Heart left ventricle (tissue), 16 donors: ENCODE data around the gene SLC1A7. TPM values are rescaled to one million over a fixed set of nuclear protein-coding genes. Genes with fewer than 3 reads are reported as not detected.

Experiments used
- ATAC-seq, 4 donors: fragments of 200-7000 bp; cut with Tn5 transposase; one replicate each; pipeline ENCODE4 v1.9.1; 2020 to 2022; ENCODE audit warnings: moderate library complexity in 4 of 4, mild to moderate bottlenecking in 3 of 4, moderate number of reproducible peaks in 1 of 4
- DNase-seq, 5 donors: peaks; one replicate each; pipeline ENCODE4 v3.0.0-alpha.2; 2020
- H3K27ac ChIP-seq, 12 donors: fragments of 200-600 bp; sonication (generic) in 4 of 12; one replicate each; pipeline versions ENCODE4 v1.5.0 to v1.8.0; 2016 to 2022; ENCODE audit warnings: mild to moderate bottlenecking in 2 of 12
- H3K27me3 ChIP-seq, 9 donors: fragments of 200-600 bp; sonication (generic) in 2 of 9; one replicate each; pipeline versions ENCODE4 v1.5.1 to v1.8.0; 2016 to 2022; ENCODE audit warnings: mild to moderate bottlenecking in 3 of 9
- H3K36me3 ChIP-seq, 9 donors: fragments of 200-600 bp; sonication (generic) in 2 of 9; one replicate each; pipeline versions ENCODE4 v1.5.0 to v1.8.0; 2018 to 2022; ENCODE audit warnings: mild to moderate bottlenecking in 2 of 9
- H3K4me1 ChIP-seq, 12 donors: fragments of 200-600 bp; sonication (generic) in 4 of 12; one replicate each; pipeline versions ENCODE4 v1.5.0 to v1.8.0; 2016 to 2022; ENCODE audit warnings: mild to moderate bottlenecking in 3 of 12
- H3K4me3 ChIP-seq, 12 donors: fragments of 200-600 bp; sonication (generic) in 4 of 12; one replicate each; pipeline versions ENCODE4 v1.5.0 to v1.8.0; 2017 to 2022; ENCODE audit warnings: mild to moderate bottlenecking in 9 of 12, moderate library complexity in 4 of 12
- H3K9me3 ChIP-seq, 12 donors: fragments of 200-600 bp; sonication (generic) in 4 of 12; one replicate each; pipeline versions ENCODE4 v1.5.0 to v1.8.0; 2016 to 2022; ENCODE audit warnings: mild to moderate bottlenecking in 1 of 12
- CTCF ChIP-seq, 12 donors: fragments of 200-600 bp; sonication (generic) in 4 of 12; IDR thresholded peaks; one replicate each; pipeline versions ENCODE4 v1.5.0 to v1.8.0; 2018 to 2022; ENCODE audit warnings: antibody characterized with exemption in 12 of 12, mild to moderate bottlenecking in 5 of 12
- POLR2A ChIP-seq, 2 donors: fragments of 450-650 bp; IDR thresholded peaks; one replicate each; pipeline ENCODE4 v1.6.1; 2017; ENCODE audit warnings: antibody characterized with exemption in 2 of 2, mild to moderate bottlenecking in 2 of 2, moderate library complexity in 2 of 2
- WGBS, 4 donors: extraction: QIAGEN DNeasy Blood & Tissue Kit in 2 of 4; methylation state at CpG; one replicate each; pipeline versions ENCODE4 v1.1.5 to v1.1.7; 2013 to 2018; 5-methylcytosine and 5-hydroxymethylcytosine counted together
- intact Hi-C, 10 donors: fragments of 100-400 bp; cut with DNase I; formaldehyde crosslinking; loops; one replicate each; pipeline versions ENCODE4 v1.11.1 to v1.14.2; 2022
- polyA plus RNA-seq, 2 donors: library from polyadenylated mRNA; stranded (reverse); fragments of 200-250 nt; gene quantifications; one replicate each; pipeline ENCODE4 v1.2.3, GENCODE V29; 2013
- total RNA-seq, 9 donors: library from RNA; depleted of rRNA in 2 of 9; stranded (reverse); fragments of >200 nt in 2 of 9; fragmentation: NEBNext Ultra II Directional in 3 of 9; extraction: Animal tissue kit (Norgen Biotek cat#: 25700) in 3 of 9; gene quantifications; one replicate each; pipeline versions ENCODE4 v1.1.0 to v1.2.4, GENCODE V29; 2016 to 2023
- donor health status: ischemic (EF 13 %, LVEDD 7.1; RV severe dilation, severe dysfunction).
- donor health status: healthy with polysubstance abuse.
- donor health status: DM: no; HTN: yes; CAD: no.
- donor health status: DM: no; HTN: no; CAD: no.
- donor health status: ischemic (EF 25% LVEDD 6.9; RV normal size, moderate dysfunction).
- donor health status: ischemic (EF 25% LVEDD 5.7; RV mildly dilated, moderate dysfunction).
- donor health status: healthy.
- donor health status: DM: yes; HTN: yes; CAD: no.
- donor health status: ischemic (EF 35%, LVEDD 5.7; RV mildly dilated, moderate dysfunction).
- donor health status: nonischemic (EF 11% LVEDD 7.7; RV severe dilation, severe dysfunction).
- donor health status: DM: yes; HTN: yes; CAD: no.
- donor health status: PGD.
- donor health status: ischemic (EF 29% LVEDD 5.4; RV normal size, mild dysfunction).
- donor health status: nonischemic (EF 23%, LVEDD 6.1; RV moderate dilation, normal function).

The SLC1A7 gene
- total and polyA plus RNA-seq, 11 donors: 0.07 to 1.1 (median 0.33) TPM; not detected in 2

DNA sequence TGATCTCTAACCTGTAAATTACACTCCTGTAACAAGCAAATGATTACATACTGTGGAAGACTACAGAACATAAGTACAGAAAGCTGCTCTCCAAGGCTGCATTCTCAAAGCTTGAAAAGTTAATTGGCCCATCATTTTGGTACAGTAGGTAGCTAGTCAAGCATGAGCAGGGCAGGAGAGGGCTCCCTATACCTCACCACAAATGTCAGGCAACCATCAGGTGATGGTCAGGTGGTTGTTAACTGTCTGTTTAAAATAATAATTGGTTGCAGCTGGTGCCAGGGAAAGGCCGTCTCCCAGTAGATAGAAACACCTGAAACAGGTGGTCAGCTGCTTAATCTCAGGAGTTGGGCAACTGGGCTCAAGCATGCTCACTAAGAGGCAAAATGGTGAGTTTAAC lies 13.1 kb upstream of the SLC1A7 start:
- Histone ChIP-seq H3K27ac (no peak overlapping the region), H3K4me1 (no peaks in the 10 kb centered on the region), H3K27me3 (no peaks in the 10 kb centered on the region), H3K9me3 (no peaks in the 10 kb centered on the region), H3K36me3 (no peaks in the 10 kb centered on the region), H3K4me3 (no peak overlapping the region)
- intact Hi-C loops: loop anchor here in 1 of 10 donors (10.0 kb wide), 1 partner anchor 321 kb away; no protein-coding TSS in a partner anchor
- DNase-seq: no peak
- 77 to 91% (median 89%) methylated on average over 1 of the region's 1 CpG for WGBS, 4 donors
- no peak for ATAC-seq
- no peak for TF ChIP-seq POLR2A (IDR thresholded peaks at IDR 0.05)
- no peak for TF ChIP-seq CTCF (IDR thresholded peaks at IDR 0.05)

- H3K27ac ChIP-seq: no peak overlapping the region
These were observed 12.5 kb upstream of the SLC1A7 start for GRCh38 chr1:53154859-53155438.

DNA sequence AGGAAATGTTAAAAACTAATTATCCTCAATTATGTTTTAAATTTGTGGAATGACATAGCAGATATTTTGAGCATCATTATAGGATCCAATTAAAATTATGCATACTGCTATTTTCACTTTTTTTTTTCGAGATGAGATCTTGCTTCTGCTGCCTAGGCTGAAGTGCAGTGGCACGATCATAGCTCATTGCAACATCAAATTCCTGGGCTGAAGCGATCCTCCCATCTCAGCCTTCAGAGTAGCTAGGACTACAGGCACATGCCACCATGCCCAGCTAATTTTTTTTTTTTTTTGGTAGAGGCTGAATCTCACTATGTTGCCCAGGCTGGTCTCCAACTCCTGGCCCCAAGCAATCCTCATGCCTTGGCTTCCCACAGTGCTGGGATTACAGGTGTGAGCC lies 11.3 kb upstream of the SLC1A7 start:
- DNase-seq: no peak
- Histone ChIP-seq H3K27me3 (no peaks in the 10 kb centered on the region), H3K36me3 (no peaks in the 10 kb centered on the region), H3K4me3 (no peak overlapping the region), H3K9me3 (no peaks in the 10 kb centered on the region), H3K4me1 (no peaks in the 10 kb centered on the region), H3K27ac (no peak overlapping the region)
- intact Hi-C loops: loop anchor here in 1 of 10 donors (10.0 kb wide), 1 partner anchor 319 kb away; no protein-coding TSS in a partner anchor
- no peak for TF ChIP-seq CTCF (IDR thresholded peaks at IDR 0.05)
- no peak for TF ChIP-seq POLR2A (IDR thresholded peaks at IDR 0.05)
- ATAC-seq: no peak
- 89 to 92% (median 90%) methylated on average over 3 of the region's 3 CpGs for WGBS, 4 donors

More at GRCh38 chr1:53154859-53155438, 12.5 kb upstream of the SLC1A7 start:
- H3K4me3 ChIP-seq: no peak overlapping the region
- H3K9me3 ChIP-seq: no peaks in the 10 kb centered on the region
- intact Hi-C loops: loop anchor here in 1 of 10 donors (10.0 kb wide), 1 partner anchor 320 kb away; no protein-coding TSS in a partner anchor
- no peak for TF ChIP-seq CTCF (IDR thresholded peaks at IDR 0.05)
- no peak for TF ChIP-seq POLR2A (IDR thresholded peaks at IDR 0.05)
- 74 to 89% (median 83%) methylated on average over 8 of the region's 8 CpGs for WGBS, 4 donors
- no peaks in the 10 kb centered on the region for H3K4me1 ChIP-seq
- no peaks in the 10 kb centered on the region for H3K36me3 ChIP-seq
- DNase-seq (no peak), ATAC-seq (no peak)
- no peaks in the 10 kb centered on the region for H3K27me3 ChIP-seq

- H3K27me3 ChIP-seq: no peaks in the 10 kb centered on the region
- H3K36me3 ChIP-seq: no peaks in the 10 kb centered on the region
- H3K4me3 ChIP-seq: no peak overlapping the region
- ATAC-seq: no peak
- H3K4me1 ChIP-seq: peaks cover 0 to 31% (median 7%) of the 10 kb centered on the region in 12 donors
- intact Hi-C loops: no loop called here
- no peak overlapping the region for H3K27ac ChIP-seq
- no peak for TF ChIP-seq POLR2A (IDR thresholded peaks at IDR 0.05)
- no peak for TF ChIP-seq CTCF (IDR thresholded peaks at IDR 0.05)
- no peaks in the 10 kb centered on the region for H3K9me3 ChIP-seq
- 78 to 87% (median 83%) methylated on average over 3 of the region's 3 CpGs for WGBS, 4 donors
- DNase-seq: no peak
These were observed 5.7 kb upstream of the SLC1A7 start for GRCh38 chr1:53148123-53148522.
